IMR-90 (cell line): ENCODE results near the gene PGC. TPM values are rescaled to one million over a fixed set of nuclear protein-coding genes. Genes with fewer than 3 reads are reported as not detected.

Experiments used
- ATAC-seq: fragments of 200-7000 bp; cut with Tn5 transposase; 2 replicates; pipeline ENCODE4 v1.9.1; 2020; ENCODE audit warnings: low read depth, mild to moderate bottlenecking, moderate library complexity
- BruUV-seq: library from RNA; stranded (reverse); fragments of 400-500 nt; replicated peaks from 2 replicates; lab custom pipeline; 2021; lab: Mats Ljungman, UMichigan
- CTCF ChIA-PET: fragments of 300-600 bp; formaldehyde crosslinking; extraction: SDS; loops from one replicate; lab custom pipeline; 2021; ENCODE audit warnings: antibody characterized with exemption; lab: Yijun Ruan, JAX
- POLR2A ChIA-PET: fragments of 300-600 bp; sonication (Branson Sonifier 250); formaldehyde crosslinking; loops from one replicate; lab custom pipeline; 2022; ENCODE audit warnings: antibody characterized with exemption; ENCODE audit not compliant: unreplicated experiment; lab: Charles Lee
- DNase-seq: peaks from one replicate; pipeline ENCODE4 v3.0.0; 2013
- H2AFZ ChIP-seq: replicated peaks from 2 replicates; pipeline ENCODE3; 2013; ENCODE audit warnings: low read length, mild to moderate bottlenecking; ENCODE audit not compliant: poor library complexity
- H2AK5ac ChIP-seq: 2 replicates; pipeline ENCODE4 v1.6.1; 2013; ENCODE audit warnings: low read depth, low read length, inconsistent platforms
- H2AK9ac ChIP-seq: replicated peaks from 2 replicates; pipeline ENCODE3; 2013; ENCODE audit warnings: mild to moderate bottlenecking, low read depth, low read length, moderate library complexity; ENCODE audit not compliant: poor library complexity
- H2BK120ac ChIP-seq: 2 replicates; pipeline ENCODE4 v1.6.1; 2013; ENCODE audit warnings: low read depth, low read length, inconsistent platforms
- H2BK15ac ChIP-seq: 3 replicates; pipeline ENCODE4 v1.6.1; 2013; ENCODE audit warnings: low read depth, low read length, inconsistent platforms
- H2BK20ac ChIP-seq: 2 replicates; pipeline ENCODE4 v1.6.1; 2013; ENCODE audit warnings: low read depth, mild to moderate bottlenecking, inconsistent platforms, low read length, moderate library complexity
- H2BK5ac ChIP-seq: 2 replicates; pipeline ENCODE4 v1.6.1; 2013; ENCODE audit warnings: mild to moderate bottlenecking, low read depth, low read length, inconsistent platforms; ENCODE audit not compliant: poor library complexity, severe bottlenecking
- H3K14ac ChIP-seq: replicated peaks from 2 replicates; pipeline ENCODE4 v1.6.1; 2013; ENCODE audit warnings: low read depth, low read length, inconsistent platforms
- H3K18ac ChIP-seq: 2 replicates; pipeline ENCODE4 v1.6.1; 2013; ENCODE audit warnings: low read depth, low read length, control low read depth
- H3K23ac ChIP-seq: 2 replicates; pipeline ENCODE4 v1.6.1; 2013; ENCODE audit warnings: low read depth, low read length, inconsistent platforms
- H3K27ac ChIP-seq: 2 replicates; pipeline ENCODE4 v1.5.1; 2013; ENCODE audit warnings: mild to moderate bottlenecking, control low read depth, low read length; ENCODE audit not compliant: insufficient read depth
- H3K27me3 ChIP-seq: 2 replicates; pipeline ENCODE4 v1.6.1; 2013; ENCODE audit warnings: low read length; ENCODE audit not compliant: control insufficient read depth, insufficient read depth
- H3K36me3 ChIP-seq: 2 replicates; pipeline ENCODE4 v1.6.1; 2013; ENCODE audit warnings: low read length, mixed read lengths; ENCODE audit not compliant: control insufficient read depth, insufficient read depth
- H3K4ac ChIP-seq: 2 replicates; pipeline ENCODE4 v1.6.1; 2013; ENCODE audit warnings: low read depth, low read length, inconsistent platforms
- H3K4me1 ChIP-seq: 2 replicates; pipeline ENCODE4 v1.6.1; 2013; ENCODE audit warnings: low read length, mixed read lengths; ENCODE audit not compliant: control insufficient read depth, insufficient read depth
- H3K4me2 ChIP-seq: 2 replicates; pipeline ENCODE4 v1.6.1; 2013; ENCODE audit warnings: low read depth, mild to moderate bottlenecking, control low read depth, low read length, moderate library complexity
- H3K4me3 ChIP-seq: 2 replicates; pipeline ENCODE4 v1.5.1; 2013; ENCODE audit warnings: low read depth, mild to moderate bottlenecking, control low read depth, low read length, moderate library complexity; ENCODE audit not compliant: insufficient read depth
- H3K56ac ChIP-seq: 2 replicates; pipeline ENCODE4 v1.6.1; 2013; ENCODE audit warnings: low read length, inconsistent platforms; ENCODE audit not compliant: insufficient read depth; ENCODE audit errors: extremely low read depth
- H3K79me1 ChIP-seq, 2 experiments: 2 replicates each; pipeline ENCODE4 v1.6.1; 2013; ENCODE audit warnings: low read length in 2 of 2, inconsistent platforms in 1 of 2, low read depth in 1 of 2
- H3K9ac ChIP-seq: 2 replicates; pipeline ENCODE4 v1.6.1; 2013; ENCODE audit warnings: low read depth, low read length, control low read depth
- H3K9me1 ChIP-seq: 2 replicates; pipeline ENCODE4 v1.6.1; 2013; ENCODE audit warnings: low read length, inconsistent platforms; ENCODE audit not compliant: insufficient read depth
- H3K9me3 ChIP-seq: 2 replicates; pipeline ENCODE4 v1.6.1; 2013; ENCODE audit warnings: low read length; ENCODE audit not compliant: control insufficient read depth, insufficient read depth
- H4K20me1 ChIP-seq: 2 replicates; pipeline ENCODE4 v1.6.1; 2013; ENCODE audit warnings: low read length, inconsistent platforms; ENCODE audit not compliant: insufficient read depth
- H4K5ac ChIP-seq: 2 replicates; pipeline ENCODE4 v1.6.1; 2013; ENCODE audit warnings: mild to moderate bottlenecking, low read depth, low read length, control low read depth
- H4K8ac ChIP-seq, 2 experiments: 2 replicates each; pipeline ENCODE4 v1.6.1; 2013; ENCODE audit warnings: low read depth in 2 of 2, low read length in 2 of 2, control low read depth in 1 of 2, inconsistent platforms in 1 of 2
- H4K91ac ChIP-seq: 2 replicates; pipeline ENCODE4 v1.6.1; 2013; ENCODE audit warnings: low read depth, low read length, inconsistent platforms; ENCODE audit not compliant: insufficient read depth
- BHLHE40 ChIP-seq: fragments of 150-350 bp; IDR thresholded peaks from 2 replicates; pipeline ENCODE4 v1.6.1; 2016; ENCODE audit warnings: mild to moderate bottlenecking, low read depth, low read length
- CEBPB ChIP-seq: IDR thresholded peaks from 2 replicates; pipeline ENCODE4 v1.6.1; 2012; ENCODE audit warnings: low read depth, low read length, improper control_type of control experiment
- ELK1 ChIP-seq: fragments of 150-350 bp; IDR thresholded peaks from 2 replicates; pipeline ENCODE4 v1.6.1; 2016; ENCODE audit warnings: low read depth, mild to moderate bottlenecking, low read length, moderate library complexity, borderline replicate concordance
- MAFK ChIP-seq: IDR thresholded peaks from 2 replicates; pipeline ENCODE4 v1.6.1; 2012; ENCODE audit warnings: low read depth, low read length, improper control_type of control experiment
- MXI1 ChIP-seq: IDR thresholded peaks from 2 replicates; pipeline ENCODE4 v1.6.1; 2012; ENCODE audit warnings: low read depth, mild to moderate bottlenecking, low read length, moderate library complexity, borderline replicate concordance
- NFE2L2 ChIP-seq: fragments of 150-350 bp; IDR thresholded peaks from 2 replicates; pipeline ENCODE4 v1.6.1; 2016; ENCODE audit warnings: low read depth, mild to moderate bottlenecking, low read length
- POLR2A ChIP-seq: IDR thresholded peaks from 2 replicates; pipeline ENCODE4 v1.6.1; 2012; ENCODE audit warnings: mild to moderate bottlenecking, low read depth, low read length
- RAD21 ChIP-seq: IDR thresholded peaks from 2 replicates; pipeline ENCODE4 v1.6.1; 2012; ENCODE audit warnings: low read length, improper control_type of control experiment
- RCOR1 ChIP-seq: IDR thresholded peaks from 2 replicates; pipeline ENCODE4 v1.6.1; 2012; ENCODE audit warnings: mild to moderate bottlenecking, low read length, improper control_type of control experiment; ENCODE audit not compliant: insufficient replicate concordance
- RFX5 ChIP-seq: IDR thresholded peaks from 2 replicates; pipeline ENCODE4 v1.8.0; 2012; ENCODE audit warnings: low read depth, mild to moderate bottlenecking, low read length, moderate library complexity
- SMC3 ChIP-seq: fragments of 150-350 bp; IDR thresholded peaks from 2 replicates; pipeline ENCODE4 v1.6.1; 2016; ENCODE audit warnings: low read depth, mild to moderate bottlenecking, antibody characterized with exemption, low read length, moderate library complexity
- USF2 ChIP-seq: fragments of 150-350 bp; IDR thresholded peaks from 2 replicates; pipeline ENCODE4 v1.6.1; 2017; ENCODE audit warnings: mild to moderate bottlenecking, antibody characterized with exemption, low read length, low read depth
- WGBS, 2 experiments: methylation state at CpG; one replicate each; pipeline versions ENCODE4 v1.1.5 to v1.1.7; 2013; ENCODE audit warnings: missing lambda C conversion rate in 2 of 2; ENCODE audit not compliant: insufficient read length in 1 of 2; ENCODE audit errors: extremely low coverage in 2 of 2; 5-methylcytosine and 5-hydroxymethylcytosine counted together
- dilution Hi-C: fragments of 300-500 bp; cut with HindIII; formaldehyde crosslinking; loops from one replicate; pipeline ENCODE4 v1.14.3; 2018; ENCODE audit warnings: low sequenced_read_pairs; ENCODE audit not compliant: unreplicated experiment
- in situ Hi-C: fragments of 300-500 bp; cut with MboI; formaldehyde crosslinking; loops from 3 replicates; pipeline ENCODE4 v1.14.3; 2019; ENCODE audit warnings: low sequenced_read_pairs, inconsistent platforms, mixed read lengths
- intact Hi-C: fragments of 100-400 bp; cut with micrococcal nuclease; formaldehyde crosslinking; loops from 2 replicates; pipeline ENCODE4 v1.10.0; 2022
- polyA plus RNA-seq, 3 experiments: library from polyadenylated mRNA; depleted of rRNA; stranded (reverse); fragments of >200 nt; gene quantifications; 2 replicates each; pipeline ENCODE4 v1.2.3, GENCODE V29; 2012; ENCODE audit warnings: low replicate concordance in 1 of 3
- total RNA-seq: library from RNA; depleted of rRNA; stranded (reverse); fragments of >200 nt; gene quantifications from 2 replicates; pipeline ENCODE4 v1.2.3, GENCODE V29; 2012
- TF ChIP-seq, protein P1 (sequence below): conservative IDR thresholded peaks from 2 replicates; pipeline ENCODE4 v1.5.1; 2012; ENCODE audit warnings: mild to moderate bottlenecking, low read depth, low read length, improper control_type of control experiment

Gene PGC
- total and polyA plus RNA-seq, 2 of the 4 experiments (the other 2 are of a cell fraction), result not detected

DNA sequence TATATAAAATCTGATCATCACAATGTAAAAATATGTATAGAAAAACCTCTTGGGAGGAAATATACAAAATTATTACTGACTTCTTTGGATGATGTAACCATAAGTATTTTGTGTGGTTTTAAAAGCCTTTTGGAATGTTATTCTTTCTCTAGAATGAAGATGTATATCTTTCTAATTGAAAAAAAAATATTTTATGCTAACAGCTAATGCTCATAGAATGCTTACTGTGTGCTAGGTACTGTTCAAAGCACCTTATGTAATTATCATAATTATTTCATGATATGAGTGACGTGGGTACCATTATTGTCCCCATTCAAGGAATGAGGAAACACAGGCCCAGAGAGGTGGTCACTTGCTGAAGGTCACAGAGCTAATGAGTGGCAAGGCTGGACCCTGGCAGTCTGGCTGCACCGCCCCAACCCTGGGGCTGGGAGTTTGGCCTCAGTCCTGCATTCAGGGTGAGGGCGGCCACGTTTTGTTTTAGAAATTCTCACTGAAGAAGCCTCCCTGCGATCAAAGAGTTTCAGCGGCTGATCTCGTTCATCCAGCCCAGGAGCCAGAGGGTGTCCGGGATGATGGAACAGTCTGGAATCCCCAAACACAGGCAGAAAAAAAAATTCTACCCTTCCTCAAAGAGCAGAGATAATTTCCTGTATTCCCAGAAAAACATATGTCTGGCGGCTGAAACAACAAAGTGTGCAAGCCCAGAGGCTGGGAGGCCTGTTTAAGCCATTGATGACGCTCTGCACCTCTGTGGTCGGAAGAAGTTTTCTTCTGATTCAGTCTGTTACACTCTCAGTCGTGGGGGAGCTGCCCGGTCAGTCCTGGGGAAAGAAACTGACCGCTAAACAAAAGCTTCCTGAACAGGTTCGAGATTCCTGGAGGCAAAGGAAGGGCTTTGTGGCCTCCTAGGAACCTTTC, 49.1 kb downstream of the PGC start:
- peaks cover 4% of the 10 kb centered on the region; the same call in 1 of the 2 replicates for H3K9me1 ChIP-seq
- peak overlapping the region; percentile 66; the same call in 1 of the 2 replicates for H2AK5ac ChIP-seq
- peak overlapping the region; percentile 79 for H3K23ac ChIP-seq
- peak overlapping the region; percentile 82 for H2AFZ ChIP-seq
- dilution Hi-C loops (no loop called here), intact Hi-C loops (loop anchor here (5.0 kb wide), 1 partner anchor 79 kb away; the partner anchor contains the start of gene FRS3), in situ Hi-C loops (no loop called here)
- H3K14ac ChIP-seq, result peak overlapping the region; percentile 49
- H3K18ac ChIP-seq, result peak overlapping the region; percentile 19
- DNase-seq (peak; percentile 98), ATAC-seq (peak; percentile 87)
- H3K27me3 ChIP-seq, result no peaks in the 10 kb centered on the region; the same call in 1 of the 2 replicates
- peak overlapping the region; percentile 38 for H4K5ac ChIP-seq
- no peak overlapping the region for H3K4me3 ChIP-seq
- peak overlapping the region; percentile 15; the same call in 1 of the 2 replicates for H3K9ac ChIP-seq
- peak overlapping the region; percentile 72 for H4K91ac ChIP-seq
- 78% methylated on average over 1 of the region's 15 CpGs; no CpG with 5 or more reads in 1 of the 2 experiments for WGBS, 2 experiments
- peak overlapping the region; percentile 63 for H2BK20ac ChIP-seq
- H2BK5ac ChIP-seq, result peak overlapping the region; percentile 76
- peak overlapping the region; percentile 54; the same call in 1 of the 2 replicates for H3K56ac ChIP-seq
- peak overlapping the region; percentile 65 for H3K27ac ChIP-seq
- peak overlapping the region; percentile 84 for H2AK9ac ChIP-seq
- peaks cover 12% of the 10 kb centered on the region for H3K4me1 ChIP-seq
- H3K9me3 ChIP-seq, result no peaks in the 10 kb centered on the region
- no peaks in the 10 kb centered on the region for H3K79me1 ChIP-seq
- POLR2A ChIA-PET, result no interaction called here
- H2BK120ac ChIP-seq, result peak overlapping the region; percentile 46
- no peaks in the 10 kb centered on the region for H3K36me3 ChIP-seq
- H3K4me2 ChIP-seq, result peak overlapping the region; percentile 37
- H4K20me1 ChIP-seq, result no peaks in the 10 kb centered on the region; the same call in 1 of the 2 replicates
- H4K8ac ChIP-seq, result peak overlapping the region; percentile 64 to 80
- BruUV-seq, result no TSS peak
- CTCF ChIA-PET, result no interaction called here
- peak overlapping the region; percentile 34 for H3K4ac ChIP-seq
- peak overlapping the region; percentile 69; the same call in 2 of the 3 replicates for H2BK15ac ChIP-seq
- TF ChIP-seq ELK1 (no peak), CEBPB (peak; percentile 25; the same call in 1 of the 2 replicates), USF2 (no peak), RFX5 (no peak), POLR2A (peak; percentile 39), BHLHE40 (peak; percentile 70), RAD21 (peak; percentile 19; the same call in 1 of the 2 replicates), NFE2L2 (no peak), RCOR1 (peak; percentile 83), SMC3 (no peak), MAFK (no peak), MXI1 (no peak)
- TF ChIP-seq, protein P1, sequence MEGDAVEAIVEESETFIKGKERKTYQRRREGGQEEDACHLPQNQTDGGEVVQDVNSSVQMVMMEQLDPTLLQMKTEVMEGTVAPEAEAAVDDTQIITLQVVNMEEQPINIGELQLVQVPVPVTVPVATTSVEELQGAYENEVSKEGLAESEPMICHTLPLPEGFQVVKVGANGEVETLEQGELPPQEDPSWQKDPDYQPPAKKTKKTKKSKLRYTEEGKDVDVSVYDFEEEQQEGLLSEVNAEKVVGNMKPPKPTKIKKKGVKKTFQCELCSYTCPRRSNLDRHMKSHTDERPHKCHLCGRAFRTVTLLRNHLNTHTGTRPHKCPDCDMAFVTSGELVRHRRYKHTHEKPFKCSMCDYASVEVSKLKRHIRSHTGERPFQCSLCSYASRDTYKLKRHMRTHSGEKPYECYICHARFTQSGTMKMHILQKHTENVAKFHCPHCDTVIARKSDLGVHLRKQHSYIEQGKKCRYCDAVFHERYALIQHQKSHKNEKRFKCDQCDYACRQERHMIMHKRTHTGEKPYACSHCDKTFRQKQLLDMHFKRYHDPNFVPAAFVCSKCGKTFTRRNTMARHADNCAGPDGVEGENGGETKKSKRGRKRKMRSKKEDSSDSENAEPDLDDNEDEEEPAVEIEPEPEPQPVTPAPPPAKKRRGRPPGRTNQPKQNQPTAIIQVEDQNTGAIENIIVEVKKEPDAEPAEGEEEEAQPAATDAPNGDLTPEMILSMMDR, result no peak
